COLO829 (cell line): ENCODE data around the gene USP22.

ENCODE experiments used
- DNase-seq: peaks from one replicate; pipeline ENCODE4 v3.0.0; 2012; ENCODE audit warnings: low spot score

Gene USP22

GRCh38 chr17:21001111-21001812, 41.5 kb downstream of the USP22 start:
- peak; percentile 63 for DNase-seq

- no peak for DNase-seq
Measured at GRCh38 chr17:20999841-21000532, 42.8 kb downstream of the USP22 start.

GRCh38 chr17:20999044-20999573, 43.7 kb downstream of the USP22 start:
- DNase-seq = no peak

DNA sequence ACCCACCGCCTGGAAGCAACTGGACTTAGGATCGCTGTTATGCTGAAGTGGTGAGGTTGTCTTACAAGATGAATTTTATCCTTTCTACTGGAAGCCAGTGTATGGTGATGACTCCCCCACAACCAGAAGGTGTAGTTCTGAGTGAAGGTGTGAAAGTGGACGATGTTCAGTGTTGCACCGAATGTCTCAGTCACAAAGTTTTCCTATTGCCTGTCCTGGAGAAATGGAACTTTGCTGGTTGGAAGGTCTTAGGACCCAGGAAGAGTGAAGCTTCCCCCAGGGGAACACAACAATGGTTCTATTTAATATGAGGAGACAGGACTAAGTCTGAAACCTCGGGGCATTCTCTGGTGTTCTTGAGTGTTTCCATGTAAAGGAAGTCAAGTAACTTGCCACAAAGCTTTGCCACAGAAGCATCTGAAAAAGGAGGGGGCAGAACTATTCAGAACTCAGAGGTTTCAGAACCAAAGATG, 44.2 kb downstream of the USP22 start:
- peak; percentile 93 for DNase-seq

DNA sequence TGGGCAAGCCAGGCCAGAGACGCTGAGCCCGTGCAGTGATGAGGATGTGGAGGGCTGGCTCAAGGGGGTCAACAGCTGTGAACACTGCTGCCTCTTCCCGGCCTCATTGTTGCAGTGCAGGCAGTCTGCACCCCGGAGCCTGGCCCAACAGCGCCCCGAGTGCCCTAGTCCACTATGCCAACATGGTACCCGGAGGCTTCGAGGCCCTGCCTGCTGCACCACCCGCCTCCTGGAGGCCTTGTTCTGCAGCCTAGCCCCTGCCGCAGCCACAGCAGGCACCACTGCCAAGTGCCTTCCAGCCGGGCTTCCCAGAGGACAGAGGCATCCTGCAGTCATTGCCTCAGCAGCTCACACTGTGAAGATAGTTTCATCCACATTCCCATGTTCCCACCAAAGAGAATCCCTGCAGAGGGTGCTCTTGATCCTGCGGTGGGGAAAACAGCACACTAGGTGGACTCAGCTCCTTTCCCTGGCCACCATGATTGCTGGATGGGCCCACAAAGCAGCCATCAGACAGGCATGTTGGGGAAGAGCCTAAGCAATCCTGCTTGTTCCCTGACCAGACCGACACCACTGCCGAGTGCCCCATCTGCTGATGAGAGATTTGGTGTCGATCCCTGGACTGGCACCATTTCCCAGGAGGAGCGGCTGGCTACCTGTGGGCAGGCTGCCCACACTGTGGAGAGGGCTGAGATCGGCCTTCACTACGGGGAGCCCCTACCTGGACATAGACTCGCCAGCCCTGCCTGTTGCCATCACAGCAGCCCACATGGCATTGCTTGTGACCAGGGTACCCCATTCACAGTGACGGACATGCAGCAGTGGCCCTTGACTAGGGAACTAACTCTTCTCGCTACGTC, 44.9 kb downstream of the USP22 start:
- no peak for DNase-seq

- no peak for DNase-seq
Measured at GRCh38 chr17:20996724-20997615, 45.8 kb downstream of the USP22 start.

DNA sequence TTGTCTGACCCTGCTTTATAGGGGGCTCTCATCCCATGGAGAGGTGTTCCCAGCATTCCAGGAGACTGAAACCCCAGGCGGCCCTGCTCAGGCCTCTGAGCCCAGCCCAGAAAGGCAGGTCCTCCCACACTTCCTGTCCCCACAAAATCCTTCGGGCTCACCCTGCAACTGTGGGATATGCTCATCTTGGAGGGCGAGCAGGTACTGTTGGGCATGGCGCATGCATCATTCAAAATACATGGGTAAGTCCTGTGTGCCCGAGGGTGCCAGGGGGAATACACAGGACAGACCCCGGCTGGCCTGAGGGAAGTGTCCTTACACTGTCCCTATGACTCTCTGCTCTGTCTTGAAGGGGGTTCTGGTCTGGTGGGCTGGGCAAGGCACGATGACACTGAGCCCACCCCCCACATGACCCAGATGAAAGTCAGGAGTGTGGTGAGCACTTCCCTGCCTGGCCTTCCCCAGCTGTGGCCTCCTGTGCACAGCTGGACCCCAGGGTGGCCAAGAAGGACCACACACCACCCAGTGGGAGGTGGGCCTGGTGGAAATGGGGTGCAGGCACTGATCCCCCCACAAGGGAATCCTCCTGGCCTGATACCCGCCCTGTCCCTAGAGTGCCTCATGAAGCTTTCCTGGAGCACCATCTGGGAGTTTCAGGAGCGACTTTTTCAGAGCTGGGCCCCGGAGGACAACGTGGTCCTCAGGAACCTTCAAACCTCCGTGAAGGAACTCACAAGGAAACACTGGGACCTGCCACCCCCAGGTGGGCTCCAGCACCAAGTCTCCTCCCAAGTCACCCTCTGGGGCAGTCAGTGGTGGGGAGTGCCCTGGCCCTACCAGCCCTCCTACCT, 46.7 kb downstream of the USP22 start:
- no peak for DNase-seq

DNA sequence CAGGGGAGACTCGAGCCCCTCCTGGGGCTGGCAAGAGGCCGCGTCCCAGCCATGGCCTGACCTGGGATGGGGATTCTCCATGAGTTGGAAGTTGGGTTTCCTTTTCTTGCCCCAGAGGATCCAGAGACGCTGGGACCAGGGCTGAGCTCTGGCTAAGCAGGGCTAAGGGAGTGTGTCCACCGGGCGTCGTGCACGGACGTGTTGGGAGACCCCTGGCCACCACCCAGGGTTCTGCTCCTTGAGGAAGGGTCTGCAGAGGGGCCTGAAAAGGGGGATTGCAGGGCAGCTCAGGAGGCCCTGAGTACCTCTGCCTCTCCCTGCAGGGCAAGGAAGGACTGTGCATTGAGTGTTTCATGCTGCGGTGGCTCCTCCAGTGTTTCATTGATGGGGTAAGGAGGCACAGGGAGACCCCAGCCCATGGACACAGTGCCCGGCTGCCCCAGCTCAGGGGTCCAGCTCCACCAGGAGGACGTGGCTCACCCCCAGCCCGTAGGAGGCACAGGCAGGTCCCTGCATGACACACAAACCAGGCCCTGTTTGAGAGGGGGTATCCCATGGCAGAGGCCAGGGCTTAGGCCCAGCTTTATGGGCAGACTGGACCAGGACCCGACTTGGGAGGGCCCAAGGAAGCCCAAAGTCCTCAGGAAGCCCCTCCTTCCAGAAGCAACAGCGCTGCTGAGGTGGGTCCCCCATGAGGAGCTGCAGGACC, 47.5 kb downstream of the USP22 start:
- no peak for DNase-seq

- no peak for DNase-seq
Measured at GRCh38 chr17:20994779-20995149, 48.0 kb downstream of the USP22 start.

DNA sequence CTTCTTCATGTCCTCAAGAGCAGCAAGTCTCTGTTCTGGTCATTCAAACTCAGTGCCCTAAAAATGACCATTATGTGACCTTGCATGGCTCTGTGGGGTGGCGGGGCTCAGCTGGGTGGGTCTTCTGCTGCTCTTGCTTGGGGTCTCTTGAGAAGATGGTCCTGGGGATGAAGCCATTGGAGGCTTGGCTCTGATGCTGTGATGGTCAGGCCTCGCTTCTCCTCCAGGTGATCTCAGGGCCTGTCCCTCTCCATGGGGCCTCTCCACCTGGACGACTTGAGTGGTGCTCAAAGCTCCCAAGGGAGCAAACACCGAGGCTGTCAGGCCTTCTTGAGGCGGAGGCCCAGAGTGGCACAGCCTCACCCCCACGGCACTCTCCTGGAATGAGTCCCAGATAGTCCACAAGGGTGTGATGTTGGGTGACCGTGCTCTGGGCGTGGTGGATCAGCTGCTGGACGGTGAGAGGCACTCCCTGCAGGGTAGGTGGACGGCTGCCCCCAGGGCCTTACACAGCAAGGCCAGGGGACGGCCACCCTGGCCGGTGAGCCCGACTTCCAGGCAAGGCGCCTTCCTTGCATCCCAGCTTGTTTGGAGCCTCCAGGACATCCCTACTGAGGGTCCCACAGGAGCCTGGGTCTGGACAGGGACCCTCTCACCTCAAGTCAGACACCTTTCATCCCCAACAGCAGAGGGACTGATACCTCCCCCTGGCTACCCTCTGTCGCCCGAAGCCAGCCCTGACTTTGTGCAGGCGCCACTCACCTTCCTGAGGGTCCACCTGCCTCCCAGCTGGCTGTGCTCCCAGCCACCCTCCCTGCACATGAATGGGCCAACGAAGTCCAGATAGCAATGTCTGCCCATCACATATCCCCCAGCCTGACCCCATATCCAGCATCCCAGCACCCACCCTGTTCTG, 48.7 kb downstream of the USP22 start:
- DNase-seq = no peak

DNA sequence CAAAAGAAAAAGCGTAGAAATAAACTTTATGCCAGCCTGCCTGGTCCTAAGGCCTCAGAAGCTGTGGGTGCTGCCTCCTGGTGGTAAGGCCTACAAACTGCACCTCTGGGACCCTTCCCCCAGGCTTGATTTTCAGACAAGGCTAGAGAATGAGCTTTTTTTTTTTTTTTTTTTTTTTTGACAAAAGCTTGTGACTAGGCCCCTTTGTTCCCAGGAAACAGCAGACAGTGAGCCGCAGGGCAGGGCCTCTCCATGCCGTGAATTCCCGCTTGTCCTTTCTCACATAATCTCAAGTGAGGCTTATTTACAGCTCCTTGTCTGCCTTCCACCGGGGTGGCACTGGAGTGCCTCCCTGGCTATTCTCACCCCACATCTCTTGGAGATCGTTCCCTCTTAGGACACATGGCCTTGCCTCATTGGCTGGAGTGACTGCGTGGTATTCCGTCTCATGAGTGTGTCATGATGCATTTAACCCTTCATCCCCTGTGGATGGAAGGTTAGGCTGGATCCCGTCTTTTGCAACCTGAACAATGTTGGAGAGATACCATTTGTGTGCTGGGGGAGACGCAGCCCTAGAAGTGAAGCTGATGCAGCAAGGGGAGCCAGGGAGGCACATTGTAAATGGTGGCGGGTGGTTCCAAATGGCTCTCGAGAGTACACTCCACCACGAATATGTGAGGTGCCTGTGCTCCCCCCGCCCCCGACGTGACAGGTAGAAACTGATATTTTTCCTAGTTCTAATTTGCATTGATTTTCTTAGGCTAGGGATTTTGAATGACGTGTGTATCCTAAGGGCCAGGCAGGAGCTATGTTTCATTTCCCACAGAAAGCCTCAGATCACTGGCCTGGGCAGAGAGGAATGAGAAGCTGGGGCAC, 49.6 kb downstream of the USP22 start:
- DNase-seq = peak; percentile 99

DNA sequence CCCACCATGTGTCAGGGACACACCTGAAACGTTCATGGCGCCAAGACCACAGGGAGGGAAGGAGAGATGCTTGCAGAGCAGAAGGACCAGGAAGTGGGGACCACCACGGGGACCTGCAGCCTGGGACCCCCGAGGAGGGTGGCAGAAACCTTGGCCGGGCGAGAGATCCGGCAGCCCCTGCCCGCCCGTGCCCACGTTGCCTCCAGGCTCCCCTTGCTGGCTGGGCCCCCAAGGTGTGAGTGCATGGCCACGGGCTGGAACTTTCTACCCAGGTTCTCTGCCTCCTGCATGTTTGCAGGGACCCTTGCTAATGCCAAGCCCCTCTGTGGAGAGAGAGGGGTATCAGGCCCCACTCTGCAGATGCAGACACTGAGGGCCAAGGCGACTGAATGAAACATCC, 50.4 kb downstream of the USP22 start:
- no peak for DNase-seq

DNA sequence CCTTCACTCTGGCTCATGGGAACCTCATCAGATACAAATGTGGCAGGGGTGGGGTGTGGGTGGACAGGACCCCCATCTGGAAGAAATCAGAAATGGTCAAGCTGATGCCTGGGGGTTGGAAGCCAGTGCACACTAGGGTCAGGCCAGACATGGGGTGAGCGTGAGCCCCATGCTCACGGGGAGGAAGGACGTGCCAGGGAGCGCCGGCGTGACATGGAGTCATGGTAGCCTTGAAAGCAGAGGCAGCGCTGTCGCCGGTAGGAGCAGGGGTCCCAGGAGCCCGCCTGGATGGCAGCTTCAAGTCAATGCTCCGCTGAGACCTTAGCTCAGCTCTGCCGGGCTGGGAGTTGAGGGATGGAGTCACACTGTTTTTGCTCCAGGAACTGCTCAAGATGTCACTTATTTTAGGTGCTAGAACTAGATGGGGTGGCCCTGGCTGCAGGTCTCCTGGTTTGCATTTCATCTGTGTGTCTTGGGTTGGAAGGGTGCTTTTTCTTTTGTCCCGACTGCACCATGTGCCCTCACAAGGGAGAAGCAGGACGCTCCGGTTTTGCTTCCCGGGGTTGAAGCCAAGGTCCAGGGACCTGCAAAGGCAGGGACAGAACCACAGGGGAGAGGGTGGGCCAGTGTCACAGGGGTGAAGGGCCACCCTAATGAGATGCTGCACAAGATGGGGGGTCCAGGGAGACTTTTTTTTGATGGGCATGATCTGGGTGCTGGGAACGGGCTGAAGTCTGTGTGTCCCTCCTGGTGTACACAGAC, 51.4 kb downstream of the USP22 start:
- DNase-seq = no peak

- no peak for DNase-seq
Measured at GRCh38 chr17:20989991-20990855, 52.6 kb downstream of the USP22 start.

- no peak for DNase-seq
Measured at GRCh38 chr17:20989481-20989880, 53.3 kb downstream of the USP22 start.

GRCh38 chr17:20988896-20989295, 53.9 kb downstream of the USP22 start:
- no peak for DNase-seq
